ENCODE measurements around the gene PANK4.
A peak's percentile ranks its signal among the peaks of the same experiment; 100 is the strongest.

The PANK4 gene

DNA sequence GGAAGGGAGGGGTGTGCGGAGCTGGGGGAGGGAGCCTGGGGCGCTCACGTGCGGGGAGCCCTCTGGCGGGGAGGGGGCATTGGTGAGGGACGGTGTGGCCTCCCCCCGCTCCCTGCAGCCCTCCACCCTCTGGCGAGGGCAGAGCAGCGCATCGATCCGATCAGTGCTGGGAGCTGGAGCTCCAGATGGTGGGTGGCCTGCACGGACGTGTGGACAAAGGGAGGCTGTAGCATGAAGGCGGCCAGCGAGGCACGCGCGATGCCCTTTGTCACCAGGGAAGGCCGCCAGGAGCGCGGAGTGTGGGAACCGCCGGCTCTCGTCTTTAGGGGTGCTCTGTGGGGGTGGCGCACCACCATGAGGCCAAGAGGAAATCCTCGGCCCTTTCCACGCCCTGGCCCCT lies 9.1 kb upstream of the PANK4 start (continued):
- TF ChIP-seq, protein P1, sequence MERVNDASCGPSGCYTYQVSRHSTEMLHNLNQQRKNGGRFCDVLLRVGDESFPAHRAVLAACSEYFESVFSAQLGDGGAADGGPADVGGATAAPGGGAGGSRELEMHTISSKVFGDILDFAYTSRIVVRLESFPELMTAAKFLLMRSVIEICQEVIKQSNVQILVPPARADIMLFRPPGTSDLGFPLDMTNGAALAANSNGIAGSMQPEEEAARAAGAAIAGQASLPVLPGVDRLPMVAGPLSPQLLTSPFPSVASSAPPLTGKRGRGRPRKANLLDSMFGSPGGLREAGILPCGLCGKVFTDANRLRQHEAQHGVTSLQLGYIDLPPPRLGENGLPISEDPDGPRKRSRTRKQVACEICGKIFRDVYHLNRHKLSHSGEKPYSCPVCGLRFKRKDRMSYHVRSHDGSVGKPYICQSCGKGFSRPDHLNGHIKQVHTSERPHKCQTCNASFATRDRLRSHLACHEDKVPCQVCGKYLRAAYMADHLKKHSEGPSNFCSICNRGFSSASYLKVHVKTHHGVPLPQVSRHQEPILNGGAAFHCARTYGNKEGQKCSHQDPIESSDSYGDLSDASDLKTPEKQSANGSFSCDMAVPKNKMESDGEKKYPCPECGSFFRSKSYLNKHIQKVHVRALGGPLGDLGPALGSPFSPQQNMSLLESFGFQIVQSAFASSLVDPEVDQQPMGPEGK (CRISPR knock-in tag; IDR thresholded peaks at IDR 0.05; ENCODE audit: borderline replicate concordance), result no peak
- no peak for TF ChIP-seq TCF4 (CRISPR knock-in tag; IDR thresholded peaks at IDR 0.05; ENCODE audit: borderline replicate concordance)
- TF ChIP-seq ZNF70 (CRISPR knock-in tag; IDR thresholded peaks at IDR 0.05), result no peak
- TF ChIP-seq ISL1 (CRISPR knock-in tag; IDR thresholded peaks at IDR 0.05), result no peak
- TF ChIP-seq OSR1 (CRISPR knock-in tag; IDR thresholded peaks at IDR 0.05), result no peak
- TF ChIP-seq SNAI2 (CRISPR knock-in tag; IDR thresholded peaks at IDR 0.05), result no peak

DNA sequence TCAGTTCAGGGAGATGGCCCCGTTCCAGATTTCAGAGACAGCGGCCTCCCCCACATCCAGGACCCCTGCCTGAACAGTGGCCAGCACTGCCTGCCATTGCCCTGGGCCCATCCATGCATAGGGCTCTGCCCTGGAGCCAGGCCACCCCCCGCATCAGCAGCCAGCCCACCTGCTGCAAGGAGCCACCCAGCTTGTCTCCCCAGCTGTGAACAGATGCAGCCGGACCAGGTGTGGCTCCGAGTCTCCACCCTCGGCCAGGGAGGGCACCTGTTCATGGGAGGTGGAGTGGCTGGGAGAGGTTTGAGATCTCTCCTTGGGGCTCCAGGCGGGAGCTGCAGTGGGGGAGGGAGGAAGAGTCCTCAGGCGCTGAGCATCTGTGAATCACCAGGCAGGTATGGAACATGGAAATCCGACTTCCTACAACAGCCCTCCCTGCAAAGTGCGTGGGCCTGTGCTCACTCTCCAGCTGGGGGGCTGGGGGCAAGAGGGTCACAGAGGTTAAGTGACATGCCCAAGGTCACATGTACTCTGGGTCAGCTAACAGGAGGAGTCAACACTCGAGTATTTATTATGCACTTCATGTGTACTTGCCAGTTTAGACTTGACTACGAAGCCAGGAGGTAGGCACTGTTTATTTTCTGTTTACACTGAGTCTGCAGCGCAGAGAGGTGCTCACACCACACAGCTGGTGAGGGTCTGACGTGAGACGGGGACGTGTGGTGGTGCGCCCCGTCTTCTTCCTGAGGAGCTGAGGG lies 8.5 kb upstream of the PANK4 start:
- no peak for TF ChIP-seq TOX (CRISPR knock-in tag; IDR thresholded peaks at IDR 0.05; ENCODE audit: borderline replicate concordance)
- ATAC-seq, result peak; percentile 48

DNA sequence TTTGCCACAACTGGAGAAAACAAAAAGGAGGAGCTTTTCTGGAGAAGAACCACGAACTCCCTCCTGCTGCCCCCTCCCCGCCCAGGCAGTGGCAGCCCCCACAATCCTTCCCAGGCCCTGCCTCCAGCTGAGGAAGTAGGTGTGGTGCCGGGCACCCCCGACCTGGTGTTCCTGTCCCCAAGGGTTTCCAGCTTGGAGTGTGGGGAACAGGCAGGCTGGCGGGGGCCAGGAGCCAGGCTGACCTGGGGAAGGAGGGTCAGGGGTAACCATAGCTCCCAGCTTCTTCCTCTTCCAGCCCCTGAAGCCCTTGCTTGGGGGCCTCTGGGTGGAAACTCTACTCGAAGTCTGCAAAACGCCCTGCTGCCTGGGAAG lies 7.9 kb upstream of the PANK4 start:
- ATAC-seq, result no peak
- TF ChIP-seq ISL1 (CRISPR knock-in tag; IDR thresholded peaks at IDR 0.05) (no peak), ZNF70 (CRISPR knock-in tag; IDR thresholded peaks at IDR 0.05) (no peak), OSR1 (CRISPR knock-in tag; IDR thresholded peaks at IDR 0.05) (no peak), ZNF565 (CRISPR knock-in tag; conservative IDR thresholded peaks at IDR 0.05; ENCODE audit: low read depth) (no peak), RARB (CRISPR knock-in tag; IDR thresholded peaks at IDR 0.05) (no peak), CSDC2 (CRISPR knock-in tag; IDR thresholded peaks at IDR 0.05) (no peak), ZNF8 (CRISPR knock-in tag; IDR thresholded peaks at IDR 0.05) (no peak), TOX (CRISPR knock-in tag; IDR thresholded peaks at IDR 0.05; ENCODE audit: borderline replicate concordance) (no peak), PPARA (CRISPR knock-in tag; IDR thresholded peaks at IDR 0.05; ENCODE audit: borderline replicate concordance) (no peak), TCF4 (CRISPR knock-in tag; IDR thresholded peaks at IDR 0.05; ENCODE audit: borderline replicate concordance) (no peak), ESRRG (CRISPR knock-in tag; IDR thresholded peaks at IDR 0.05) (no peak), GLIS3 (CRISPR knock-in tag; IDR thresholded peaks at IDR 0.05) (no peak), SNAI2 (CRISPR knock-in tag; IDR thresholded peaks at IDR 0.05) (no peak), ZFP3 (CRISPR knock-in tag; IDR thresholded peaks at IDR 0.05) (no peak), ZFP30 (CRISPR knock-in tag; IDR thresholded peaks at IDR 0.05) (no peak), ZC3H10 (CRISPR knock-in tag; IDR thresholded peaks at IDR 0.05) (no peak)

DNA sequence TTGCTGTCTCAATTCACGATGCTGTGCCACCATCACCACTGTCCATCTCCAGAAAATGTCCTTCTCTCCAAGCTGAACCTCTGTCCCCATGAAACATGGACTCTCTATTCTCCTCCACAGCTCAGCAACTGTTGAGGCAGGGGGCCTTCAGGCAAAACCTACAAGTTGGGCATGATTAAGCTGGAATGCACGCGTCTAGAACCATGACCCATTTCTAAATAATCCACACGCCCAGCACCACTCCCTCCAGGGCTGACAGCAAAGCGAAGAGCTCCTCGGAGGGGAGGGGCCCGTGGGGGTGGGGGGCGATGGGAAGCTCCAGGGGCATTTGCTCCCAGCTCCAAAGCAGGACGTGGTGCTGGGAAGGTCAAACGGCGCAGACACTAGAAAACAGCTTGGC lies 7.0 kb upstream of the PANK4 start:
- no peak for ATAC-seq

More for the DNA sequence above, 7.0 kb upstream of the PANK4 start:
- TF ChIP-seq CSDC2 (CRISPR knock-in tag; IDR thresholded peaks at IDR 0.05) (no peak), BACH2 (CRISPR knock-in tag; IDR thresholded peaks at IDR 0.05; ENCODE audit: borderline replicate concordance) (no peak), ISL1 (CRISPR knock-in tag; IDR thresholded peaks at IDR 0.05) (no peak), RARB (CRISPR knock-in tag; IDR thresholded peaks at IDR 0.05) (no peak), ZFP30 (CRISPR knock-in tag; IDR thresholded peaks at IDR 0.05) (no peak), ZC3H10 (CRISPR knock-in tag; IDR thresholded peaks at IDR 0.05) (no peak), GLIS3 (CRISPR knock-in tag; IDR thresholded peaks at IDR 0.05) (no peak), ESRRG (CRISPR knock-in tag; IDR thresholded peaks at IDR 0.05) (no peak), TCF4 (CRISPR knock-in tag; IDR thresholded peaks at IDR 0.05; ENCODE audit: borderline replicate concordance) (no peak)
- TF ChIP-seq, protein P2, sequence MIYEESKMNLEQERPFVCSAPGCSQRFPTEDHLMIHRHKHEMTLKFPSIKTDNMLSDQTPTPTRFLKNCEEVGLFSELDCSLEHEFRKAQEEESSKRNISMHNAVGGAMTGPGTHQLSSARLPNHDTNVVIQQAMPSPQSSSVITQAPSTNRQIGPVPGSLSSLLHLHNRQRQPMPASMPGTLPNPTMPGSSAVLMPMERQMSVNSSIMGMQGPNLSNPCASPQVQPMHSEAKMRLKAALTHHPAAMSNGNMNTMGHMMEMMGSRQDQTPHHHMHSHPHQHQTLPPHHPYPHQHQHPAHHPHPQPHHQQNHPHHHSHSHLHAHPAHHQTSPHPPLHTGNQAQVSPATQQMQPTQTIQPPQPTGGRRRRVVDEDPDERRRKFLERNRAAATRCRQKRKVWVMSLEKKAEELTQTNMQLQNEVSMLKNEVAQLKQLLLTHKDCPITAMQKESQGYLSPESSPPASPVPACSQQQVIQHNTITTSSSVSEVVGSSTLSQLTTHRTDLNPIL (CRISPR knock-in tag; IDR thresholded peaks at IDR 0.05; ENCODE audit: low read depth), result no peak
- TF ChIP-seq, protein P3, sequence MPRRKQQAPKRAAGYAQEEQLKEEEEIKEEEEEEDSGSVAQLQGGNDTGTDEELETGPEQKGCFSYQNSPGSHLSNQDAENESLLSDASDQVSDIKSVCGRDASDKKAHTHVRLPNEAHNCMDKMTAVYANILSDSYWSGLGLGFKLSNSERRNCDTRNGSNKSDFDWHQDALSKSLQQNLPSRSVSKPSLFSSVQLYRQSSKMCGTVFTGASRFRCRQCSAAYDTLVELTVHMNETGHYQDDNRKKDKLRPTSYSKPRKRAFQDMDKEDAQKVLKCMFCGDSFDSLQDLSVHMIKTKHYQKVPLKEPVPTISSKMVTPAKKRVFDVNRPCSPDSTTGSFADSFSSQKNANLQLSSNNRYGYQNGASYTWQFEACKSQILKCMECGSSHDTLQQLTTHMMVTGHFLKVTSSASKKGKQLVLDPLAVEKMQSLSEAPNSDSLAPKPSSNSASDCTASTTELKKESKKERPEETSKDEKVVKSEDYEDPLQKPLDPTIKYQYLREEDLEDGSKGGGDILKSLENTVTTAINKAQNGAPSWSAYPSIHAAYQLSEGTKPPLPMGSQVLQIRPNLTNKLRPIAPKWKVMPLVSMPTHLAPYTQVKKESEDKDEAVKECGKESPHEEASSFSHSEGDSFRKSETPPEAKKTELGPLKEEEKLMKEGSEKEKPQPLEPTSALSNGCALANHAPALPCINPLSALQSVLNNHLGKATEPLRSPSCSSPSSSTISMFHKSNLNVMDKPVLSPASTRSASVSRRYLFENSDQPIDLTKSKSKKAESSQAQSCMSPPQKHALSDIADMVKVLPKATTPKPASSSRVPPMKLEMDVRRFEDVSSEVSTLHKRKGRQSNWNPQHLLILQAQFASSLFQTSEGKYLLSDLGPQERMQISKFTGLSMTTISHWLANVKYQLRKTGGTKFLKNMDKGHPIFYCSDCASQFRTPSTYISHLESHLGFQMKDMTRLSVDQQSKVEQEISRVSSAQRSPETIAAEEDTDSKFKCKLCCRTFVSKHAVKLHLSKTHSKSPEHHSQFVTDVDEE (CRISPR knock-in tag; IDR thresholded peaks at IDR 0.05), result no peak

Measured in SK-N-SH treated with all-trans-retinoic acid at 6 μM for 48 hours (cell line).